H1 (cell line): ENCODE data around the gene SRRM4. TPM values are rescaled to one million over a fixed set of nuclear protein-coding genes. Genes with fewer than 3 reads are reported as not detected.
A peak's percentile ranks its signal among the peaks of the same experiment; 100 is the strongest.

Experiments used
- BACH1 ChIP-seq: IDR thresholded peaks from 2 replicates; pipeline ENCODE4 v1.6.1; 2012; ENCODE audit warnings: low read length, improper control_type of control experiment
- CHD1 ChIP-seq: IDR thresholded peaks from 2 replicates; pipeline ENCODE4 v1.6.1; 2012; ENCODE audit warnings: low read depth, low read length, improper control_type of control experiment
- CTCF ChIP-seq, 3 experiments: IDR thresholded peaks; 1 replicate in 2 of 3; 2 replicates in 1 of 3; pipeline versions ENCODE4 v1.5.1 to v1.6.1; 2011; ENCODE audit warnings: low read length in 3 of 3, mild to moderate bottlenecking in 3 of 3, inconsistent platforms in 2 of 3, low read depth in 1 of 3, moderate library complexity in 1 of 3; ENCODE audit not compliant: insufficient read depth in 1 of 3; ENCODE audit errors: control extremely low read depth in 1 of 3
- E2F6 ChIP-seq: IDR thresholded peaks from 2 replicates; pipeline ENCODE4 v1.6.1; 2012; ENCODE audit warnings: inconsistent platforms
- JUND ChIP-seq: IDR thresholded peaks from 2 replicates; pipeline ENCODE4 v1.6.1; 2011; ENCODE audit warnings: mild to moderate bottlenecking, improper control_type of control experiment, low read length
- NRF1 ChIP-seq: IDR thresholded peaks from 2 replicates; pipeline ENCODE4 v1.6.1; 2011; ENCODE audit warnings: mild to moderate bottlenecking, low read depth, low read length, improper control_type of control experiment
- POU5F1 ChIP-seq: IDR thresholded peaks from 2 replicates; pipeline ENCODE4 v1.6.1; 2011; ENCODE audit warnings: low read depth, mild to moderate bottlenecking, low read length, moderate library complexity
- RBBP5 ChIP-seq: IDR thresholded peaks from 2 replicates; pipeline ENCODE4 v1.7.1; 2012; ENCODE audit warnings: low read depth, mild to moderate bottlenecking, inconsistent platforms, low read length, moderate library complexity, borderline replicate concordance
- RNF2 ChIP-seq: fragments of 200-900, 300-1000 bp; sonication (generic); IDR thresholded peaks from 2 replicates; pipeline ENCODE4 v1.7.1; 2016; ENCODE audit warnings: borderline replicate concordance, low read depth, mild to moderate bottlenecking, antibody characterized with exemption, low read length; ENCODE audit not compliant: poor library complexity, severe bottlenecking; ENCODE audit errors: missing control alignments
- polyA plus RNA-seq, 7 experiments: library from polyadenylated mRNA; depleted of rRNA in 3 of 7; stranded (reverse) in 5 of 7; unstranded in 2 of 7; fragments of >200 nt in 5 of 7; fragments of 200-250 nt in 2 of 7; gene quantifications; 1 replicate in 5 of 7; 2 replicates in 1 of 7; 4 replicates in 1 of 7; pipeline versions ENCODE4 v1.2.1 to v1.2.3, GENCODE V29; 2011 to 2013; ENCODE audit warnings: missing spikeins in 2 of 7, mixed read lengths in 2 of 7
- total RNA-seq: library from RNA; stranded (reverse); fragmentation: NEBNext Ultra II Directional; extraction: Animal tissue kit (Norgen Biotek cat#: 25700); gene quantifications from 2 replicates; pipeline ENCODE4 v1.2.1, GENCODE V29; 2021

The SRRM4 gene
- total and polyA plus RNA-seq, 2 of the 8 experiments (the other 6 are each of a cell fraction or from before 2014, with no cell fraction given): 0.53 to 1.1 TPM

GRCh38 chr12:119180380-119181040 lies 199.2 kb downstream of the SRRM4 start (continued):
- TF ChIP-seq E2F6 (peak; percentile 32; the same call in 1 of the 2 replicates), JUND (no peak), BACH1 (peak; percentile 87), RNF2 (no peak), NRF1 (no peak), RBBP5 (no peak), POU5F1 (no peak), CTCF (IDR thresholded peaks at IDR 0.05; ENCODE audit: control extremely low read depth in 1 of 3, insufficient read depth in 1 of 3, low read depth in 1 of 3, low read length in 3 of 3) (no peak), CHD1 (no peak)
